Measurements from ENCODE around the gene MYOF.

GRCh38 chr10:93447019-93447418 is 35.1 kb downstream of the MYOF start:
- TF ChIP-seq CTCF (IDR thresholded peaks at IDR 0.05) = no peak
- TF ChIP-seq SMC3 (IDR thresholded peaks at IDR 0.05; ENCODE audit: low read depth, low read length) = no peak
- no peak for TF ChIP-seq CHD2 (IDR thresholded peaks at IDR 0.05; ENCODE audit: low read length, partially characterized antibody)
- no peak for TF ChIP-seq ELF1 (IDR thresholded peaks at IDR 0.05)
- TF ChIP-seq POLR2AphosphoS5 (IDR thresholded peaks at IDR 0.05; ENCODE audit: low read depth, low read length) = no peak
- no peak for TF ChIP-seq SIN3A (IDR thresholded peaks at IDR 0.05; ENCODE audit: borderline replicate concordance, low read depth, low read length)
- TF ChIP-seq EZH2phosphoT487 (IDR thresholded peaks at IDR 0.05; ENCODE audit: borderline replicate concordance, low read depth) = no peak
- no peak for TF ChIP-seq TAF1 (IDR thresholded peaks at IDR 0.05; ENCODE audit: borderline replicate concordance, low read depth, low read length)
- TF ChIP-seq RAD21 (IDR thresholded peaks at IDR 0.05; ENCODE audit: low read length) = no peak
- no peak for TF ChIP-seq USF2 (IDR thresholded peaks at IDR 0.05; ENCODE audit: borderline replicate concordance, low read depth, low read length)
- no peak for TF ChIP-seq MAX (IDR thresholded peaks at IDR 0.05; ENCODE audit: low read depth)

Data from SK-N-SH (cell line).